H9 (cell line): ENCODE results near the gene DENND1A. TPM values are rescaled to one million over a fixed set of nuclear protein-coding genes. Genes with fewer than 3 reads are reported as not detected.

Source experiments
- DNase-seq: peaks from one replicate; pipeline ENCODE4 v3.0.0-alpha.2; 2017
- H2AFZ ChIP-seq: one replicate; pipeline ENCODE4 v1.6.1; 2013; ENCODE audit warnings: mild to moderate bottlenecking, low read length, control low read depth, moderate library complexity
- H2AK5ac ChIP-seq: 2 replicates; pipeline ENCODE4 v1.6.1; 2013; ENCODE audit warnings: low read length, control low read depth, mixed read lengths; ENCODE audit not compliant: insufficient read length
- H2BK120ac ChIP-seq: one replicate; pipeline ENCODE4 v1.6.1; 2013; ENCODE audit warnings: low read depth, mild to moderate bottlenecking, low read length, control low read depth, inconsistent platforms; ENCODE audit not compliant: poor library complexity, severe bottlenecking
- H2BK12ac ChIP-seq: 2 replicates; pipeline ENCODE4 v1.6.1; 2013; ENCODE audit warnings: low read length, control low read depth, mixed read lengths, low read depth; ENCODE audit not compliant: insufficient read length
- H2BK15ac ChIP-seq: 2 replicates; pipeline ENCODE4 v1.6.1; 2013; ENCODE audit warnings: low read depth, low read length, control low read depth
- H2BK20ac ChIP-seq: one replicate; pipeline ENCODE4 v1.6.1; 2013; ENCODE audit warnings: low read depth, mild to moderate bottlenecking, low read length, control low read depth, inconsistent platforms; ENCODE audit not compliant: poor library complexity, severe bottlenecking
- H2BK5ac ChIP-seq: 2 replicates; pipeline ENCODE4 v1.6.1; 2013; ENCODE audit warnings: low read length, control low read depth, mixed read lengths; ENCODE audit not compliant: insufficient read length
- H3K14ac ChIP-seq: 2 replicates; pipeline ENCODE4 v1.6.1; 2013; ENCODE audit warnings: low read length, control low read depth; ENCODE audit not compliant: insufficient read depth
- H3K18ac ChIP-seq: 2 replicates; pipeline ENCODE4 v1.6.1; 2013; ENCODE audit warnings: low read depth, mild to moderate bottlenecking, mixed read lengths, low read length, control low read depth; ENCODE audit not compliant: insufficient read length
- H3K23ac ChIP-seq: 2 replicates; pipeline ENCODE4 v1.6.1; 2013; ENCODE audit warnings: low read length, control low read depth, mixed read lengths, low read depth; ENCODE audit not compliant: insufficient read length
- H3K23me2 ChIP-seq: 2 replicates; pipeline ENCODE4 v1.6.1; 2013; ENCODE audit warnings: low read depth, mild to moderate bottlenecking, mixed read lengths, low read length, control low read depth; ENCODE audit not compliant: insufficient read length, poor library complexity, severe bottlenecking
- H3K27ac ChIP-seq: 2 replicates; pipeline ENCODE4 v1.5.1; 2013; ENCODE audit warnings: low read length, control low read depth, mixed read lengths, low read depth; ENCODE audit not compliant: insufficient read length
- H3K27me3 ChIP-seq: 2 replicates; pipeline ENCODE4 v1.6.1; 2013; ENCODE audit warnings: low read length, control low read depth, inconsistent platforms; ENCODE audit not compliant: insufficient read depth
- H3K4ac ChIP-seq: 2 replicates; pipeline ENCODE4 v1.6.1; 2013; ENCODE audit warnings: low read depth, mild to moderate bottlenecking, control low read depth, inconsistent platforms, low read length, moderate library complexity
- H3K4me1 ChIP-seq: 2 replicates; pipeline ENCODE4 v1.6.1; 2013; ENCODE audit warnings: low read length, control low read depth, inconsistent platforms; ENCODE audit not compliant: insufficient read depth
- H3K4me2 ChIP-seq: 2 replicates; pipeline ENCODE4 v1.6.1; 2013; ENCODE audit warnings: low read length, control low read depth, mixed read lengths; ENCODE audit not compliant: insufficient read length, insufficient read depth
- H3K56ac ChIP-seq: 2 replicates; pipeline ENCODE4 v1.6.1; 2013; ENCODE audit warnings: low read depth, mild to moderate bottlenecking, mixed read lengths, low read length, control low read depth; ENCODE audit not compliant: insufficient read length
- H3K79me1 ChIP-seq: 2 replicates; pipeline ENCODE4 v1.6.1; 2013; ENCODE audit warnings: low read depth, mild to moderate bottlenecking, moderate library complexity, low read length, control low read depth, inconsistent platforms; ENCODE audit not compliant: insufficient read depth, poor library complexity, severe bottlenecking
- H3K79me2 ChIP-seq: 2 replicates; pipeline ENCODE4 v1.6.1; 2013; ENCODE audit warnings: low read length, control low read depth, inconsistent platforms; ENCODE audit not compliant: insufficient read depth
- H3K9ac ChIP-seq: 2 replicates; pipeline ENCODE4 v1.6.1; 2013; ENCODE audit warnings: low read length, control low read depth, mixed read lengths; ENCODE audit not compliant: insufficient read length; ENCODE audit errors: extremely low read depth
- H3K9me3 ChIP-seq: one replicate; pipeline ENCODE4 v1.6.1; 2013; ENCODE audit warnings: low read depth, low read length, inconsistent platforms; ENCODE audit not compliant: control insufficient read depth
- H3T11ph ChIP-seq: one replicate; pipeline ENCODE4 v1.6.1; 2013; ENCODE audit warnings: mild to moderate bottlenecking, low read length, control low read depth, inconsistent platforms
- H4K20me1 ChIP-seq: one replicate; pipeline ENCODE4 v1.6.1; 2013; ENCODE audit not compliant: control insufficient read depth, insufficient read length, insufficient read depth
- H4K5ac ChIP-seq: 2 replicates; pipeline ENCODE4 v1.6.1; 2013; ENCODE audit warnings: low read depth, mild to moderate bottlenecking, mixed read lengths, low read length, control low read depth; ENCODE audit not compliant: insufficient read length
- H4K8ac ChIP-seq: replicated peaks from 2 replicates; pipeline ENCODE4 v1.6.1; 2013; ENCODE audit warnings: low read length, control low read depth, mixed read lengths, low read depth; ENCODE audit not compliant: insufficient read length
- H4K91ac ChIP-seq: 2 replicates; pipeline ENCODE4 v1.6.1; 2013; ENCODE audit warnings: low read depth, mild to moderate bottlenecking, moderate library complexity, mixed read lengths, low read length, control low read depth; ENCODE audit not compliant: insufficient read length
- H3K27ac Mint-ChIP-seq, 3 experiments: 2 replicates in 2 of 3; 3 replicates in 1 of 3; pipeline ENCODE4 v1.8.0; 2020 to 2021; ENCODE audit warnings: mixed read lengths in 3 of 3, mild to moderate bottlenecking in 1 of 3, moderate library complexity in 1 of 3
- H3K27me3 Mint-ChIP-seq: 2 replicates; pipeline ENCODE4 v1.8.0; 2021; ENCODE audit warnings: low read depth, mild to moderate bottlenecking, moderate library complexity, mixed read lengths
- H3K36me3 Mint-ChIP-seq, 3 experiments: 2 replicates in 2 of 3; 3 replicates in 1 of 3; pipeline ENCODE4 v1.8.0; 2020 to 2021; ENCODE audit warnings: low read depth in 3 of 3, mixed read lengths in 3 of 3; ENCODE audit not compliant: insufficient read depth in 1 of 3
- H3K4me1 Mint-ChIP-seq, 2 experiments: 2 replicates each; pipeline ENCODE4 v1.8.0; 2020; ENCODE audit warnings: mixed read lengths in 2 of 2
- H3K4me3 Mint-ChIP-seq, 2 experiments: 2 replicates in 1 of 2; 3 replicates in 1 of 2; pipeline ENCODE4 v1.8.0; 2020 to 2021; ENCODE audit warnings: mild to moderate bottlenecking in 2 of 2, mixed read lengths in 2 of 2, moderate library complexity in 1 of 2
- H3K9me3 Mint-ChIP-seq, 2 experiments: 2 replicates in 1 of 2; 3 replicates in 1 of 2; pipeline ENCODE4 v1.8.0; 2020; ENCODE audit warnings: mild to moderate bottlenecking in 2 of 2, mixed read lengths in 2 of 2, moderate library complexity in 1 of 2
- total RNA-seq: library from RNA; stranded (reverse); gene quantifications from 2 replicates; pipeline ENCODE4 v1.2.1, GENCODE V29; 2021
- TF ChIP-seq, protein P1 (sequence below): fragments of 200-600 bp; sonication (generic); conservative IDR thresholded peaks from 3 replicates; pipeline ENCODE4 v1.8.0; 2021; ENCODE audit warnings: antibody characterized with exemption, mild to moderate bottlenecking

DENND1A gene
- total RNA-seq, 1 experiment from 2014 or later, result 20.4 TPM

- Histone ChIP-seq H3K23ac (no peak overlapping the region), H3K23me2 (no peaks in the 10 kb centered on the region), H4K91ac (no peak overlapping the region), H4K8ac (no peak overlapping the region), H2BK20ac (no peak overlapping the region), H4K20me1 (no peaks in the 10 kb centered on the region), H2BK120ac (no peak overlapping the region), H3K4me2 (no peak overlapping the region), H3K9ac (no peak overlapping the region), H2AK5ac (no peak overlapping the region), H3K4ac (no peak overlapping the region), H2BK5ac (no peak overlapping the region), H4K5ac (no peak overlapping the region), H3K27ac (no peak overlapping the region), H3K79me2 (peaks cover 3% of the 10 kb centered on the region; the same call in 1 of the 2 replicates), H2BK15ac (no peak overlapping the region), H3K18ac (no peak overlapping the region), H3K27me3 (no peaks in the 10 kb centered on the region; the same call in 1 of the 2 replicates), H3K9me3 (peaks cover 15% of the 10 kb centered on the region), H3K79me1 (no peaks in the 10 kb centered on the region), H3K56ac (no peak overlapping the region), H2BK12ac (no peak overlapping the region), H3K14ac (no peak overlapping the region), H3T11ph (no peak overlapping the region), H2AFZ (no peak overlapping the region), H3K4me1 (no peaks in the 10 kb centered on the region)
- no peak for DNase-seq
- no peak overlapping the region for H3K27ac Mint-ChIP-seq
- no peak overlapping the region for H3K4me3 Mint-ChIP-seq
- peaks cover 18 to 26% of the 10 kb centered on the region in 2 experiments for H3K9me3 Mint-ChIP-seq
- peaks cover 19 to 28% (median 20%) of the 10 kb centered on the region in 3 experiments for H3K36me3 Mint-ChIP-seq
- TF ChIP-seq, protein P1, sequence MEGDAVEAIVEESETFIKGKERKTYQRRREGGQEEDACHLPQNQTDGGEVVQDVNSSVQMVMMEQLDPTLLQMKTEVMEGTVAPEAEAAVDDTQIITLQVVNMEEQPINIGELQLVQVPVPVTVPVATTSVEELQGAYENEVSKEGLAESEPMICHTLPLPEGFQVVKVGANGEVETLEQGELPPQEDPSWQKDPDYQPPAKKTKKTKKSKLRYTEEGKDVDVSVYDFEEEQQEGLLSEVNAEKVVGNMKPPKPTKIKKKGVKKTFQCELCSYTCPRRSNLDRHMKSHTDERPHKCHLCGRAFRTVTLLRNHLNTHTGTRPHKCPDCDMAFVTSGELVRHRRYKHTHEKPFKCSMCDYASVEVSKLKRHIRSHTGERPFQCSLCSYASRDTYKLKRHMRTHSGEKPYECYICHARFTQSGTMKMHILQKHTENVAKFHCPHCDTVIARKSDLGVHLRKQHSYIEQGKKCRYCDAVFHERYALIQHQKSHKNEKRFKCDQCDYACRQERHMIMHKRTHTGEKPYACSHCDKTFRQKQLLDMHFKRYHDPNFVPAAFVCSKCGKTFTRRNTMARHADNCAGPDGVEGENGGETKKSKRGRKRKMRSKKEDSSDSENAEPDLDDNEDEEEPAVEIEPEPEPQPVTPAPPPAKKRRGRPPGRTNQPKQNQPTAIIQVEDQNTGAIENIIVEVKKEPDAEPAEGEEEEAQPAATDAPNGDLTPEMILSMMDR, result no peak
- no peaks in the 10 kb centered on the region for H3K27me3 Mint-ChIP-seq
- H3K4me1 Mint-ChIP-seq, result no peaks in the 10 kb centered on the region
Measured at GRCh38 chr9:123717581-123718175, 212.2 kb downstream of the DENND1A start.
